Skeletal muscle tissue (tissue), 4 donors: ENCODE measurements around the gene VPS8. TPM values are rescaled to one million over a fixed set of nuclear protein-coding genes. Genes with fewer than 3 reads are reported as not detected.
"Not testable (repeated sequence)": the region's sequence is repeated elsewhere in the genome, so short reads cannot be mapped to it uniquely, and the experiment has no call there.

ENCODE experiments used
- H3K27ac ChIP-seq: one replicate; pipeline ENCODE4 v1.7.0; 2013; ENCODE audit warnings: mild to moderate bottlenecking, low read depth, low read length, inconsistent platforms
- H3K27me3 ChIP-seq, 3 donors: one replicate each; pipeline ENCODE4 v1.7.0; 2013; ENCODE audit warnings: low read length in 3 of 3; ENCODE audit not compliant: control insufficient read depth in 3 of 3, insufficient read depth in 3 of 3
- H3K36me3 ChIP-seq, 3 donors: one replicate each; pipeline ENCODE4 v1.7.0; 2013; ENCODE audit warnings: low read length in 3 of 3; ENCODE audit not compliant: control insufficient read depth in 3 of 3, insufficient read depth in 3 of 3
- H3K4me1 ChIP-seq, 3 donors: one replicate each; pipeline ENCODE4 v1.7.0; 2013; ENCODE audit warnings: low read length in 3 of 3, mild to moderate bottlenecking in 3 of 3; ENCODE audit not compliant: control insufficient read depth in 3 of 3, insufficient read depth in 3 of 3
- H3K4me3 ChIP-seq, 3 donors: one replicate each; pipeline ENCODE4 v1.7.0; 2013; ENCODE audit warnings: low read length in 3 of 3
- H3K9ac ChIP-seq, 3 donors: one replicate each; pipeline ENCODE4 v1.7.0; 2013; ENCODE audit warnings: low read length in 3 of 3, mild to moderate bottlenecking in 3 of 3, moderate library complexity in 2 of 3, low read depth in 1 of 3
- H3K9me3 ChIP-seq, 3 donors: one replicate each; pipeline ENCODE4 v1.7.0; 2013; ENCODE audit warnings: low read length in 3 of 3; ENCODE audit not compliant: control insufficient read depth in 3 of 3
- total RNA-seq: library from RNA; depleted of rRNA; stranded (reverse); fragments of >200 nt; gene quantifications from one replicate; pipeline ENCODE4 v1.2.3, GENCODE V29; 2014
- donor health status: Osteomylitis.

VPS8 gene
- total RNA-seq, 1 donor from 2014 or later, result 316 TPM

DNA sequence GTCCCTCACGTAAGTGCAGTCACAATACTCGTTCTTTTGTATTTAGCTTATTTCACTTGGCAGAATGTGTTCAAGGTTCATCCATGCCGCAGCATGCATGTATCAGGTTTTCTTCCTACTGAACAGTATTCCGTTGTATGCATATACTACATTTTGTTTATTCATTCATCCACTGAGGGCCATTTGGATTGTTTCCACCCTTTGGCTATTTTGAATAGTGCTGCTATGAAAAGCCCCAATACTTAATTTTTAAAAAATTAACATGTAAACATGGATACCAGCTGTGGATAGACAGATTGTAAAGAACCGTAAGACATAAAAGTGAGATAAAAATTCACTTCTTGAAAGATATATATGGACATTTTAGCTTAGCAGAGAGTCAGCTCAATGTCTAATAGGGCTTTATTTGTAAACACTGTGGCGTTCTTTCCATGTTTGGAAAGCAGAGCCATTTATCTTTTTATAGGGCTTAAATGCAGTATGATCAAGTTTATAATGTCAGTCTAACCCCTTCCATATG, 115.9 kb downstream of the VPS8 start:
- no peaks in the 10 kb centered on the region for H3K4me1 ChIP-seq
- no peak overlapping the region for H3K27ac ChIP-seq
- no peak overlapping the region for H3K4me3 ChIP-seq
- H3K27me3 ChIP-seq, result no peaks in the 10 kb centered on the region
- no peak overlapping the region for H3K9ac ChIP-seq
- H3K9me3 ChIP-seq, result no peaks in the 10 kb centered on the region
- peaks cover 11 to 60% (median 51%) of the 10 kb centered on the region in 3 donors for H3K36me3 ChIP-seq

DNA sequence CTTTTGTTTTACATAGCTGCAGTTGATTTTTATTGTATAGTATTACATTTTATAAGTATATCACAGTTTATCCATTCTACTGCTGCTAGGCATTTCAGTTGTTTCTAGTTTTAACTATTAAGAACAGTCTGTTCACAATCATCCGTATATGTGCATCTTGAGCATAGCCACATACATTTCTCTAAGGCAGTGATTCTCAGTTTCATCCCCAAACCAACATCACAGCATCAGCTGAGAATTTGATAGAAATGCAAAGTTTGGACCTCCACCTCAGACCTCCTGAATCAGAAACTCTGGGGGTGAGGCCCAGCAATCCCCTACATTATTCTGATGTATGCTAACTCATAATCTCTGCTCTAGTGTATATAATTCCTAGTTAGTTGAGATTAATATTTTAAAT, 120.8 kb downstream of the VPS8 start:
- H3K36me3 ChIP-seq, result peaks cover 2 to 42% (median 27%) of the 10 kb centered on the region in 3 donors

DNA sequence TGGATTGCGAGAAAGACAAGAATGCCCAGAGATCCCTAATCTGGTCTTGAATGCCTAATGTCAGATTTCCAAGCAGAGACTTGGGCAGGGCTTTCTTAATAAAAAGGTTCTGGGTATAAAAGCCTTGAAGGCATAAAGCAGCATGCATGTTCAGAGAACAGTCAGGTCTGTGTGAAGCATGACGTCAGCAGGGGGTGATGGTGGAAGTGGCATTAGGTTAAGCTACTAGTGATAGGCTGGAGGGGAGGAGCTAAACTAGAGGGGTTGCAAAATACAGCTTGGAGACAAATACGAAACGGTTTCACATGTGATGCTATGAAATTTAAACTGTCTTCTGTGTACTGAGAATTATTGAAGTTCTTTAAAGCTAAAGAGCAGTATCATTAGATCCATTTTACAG, 125.6 kb downstream of the VPS8 start:
- Histone ChIP-seq H3K9me3 (no peaks in the 10 kb centered on the region), H3K9ac (no peak overlapping the region), H3K27ac (no peak overlapping the region), H3K27me3 (no peaks in the 10 kb centered on the region), H3K36me3 (peaks cover 6 to 30% (median 29%) of the 10 kb centered on the region in 3 donors), H3K4me1 (no peaks in the 10 kb centered on the region), H3K4me3 (no peak overlapping the region)

More for the DNA sequence above, 120.8 kb downstream of the VPS8 start:
- H3K27ac ChIP-seq, result no peak overlapping the region
- H3K4me1 ChIP-seq, result no peaks in the 10 kb centered on the region
- H3K9me3 ChIP-seq, result no peaks in the 10 kb centered on the region
- no peak overlapping the region for H3K9ac ChIP-seq
- no peaks in the 10 kb centered on the region for H3K27me3 ChIP-seq
- H3K4me3 ChIP-seq, result no peak overlapping the region

DNA sequence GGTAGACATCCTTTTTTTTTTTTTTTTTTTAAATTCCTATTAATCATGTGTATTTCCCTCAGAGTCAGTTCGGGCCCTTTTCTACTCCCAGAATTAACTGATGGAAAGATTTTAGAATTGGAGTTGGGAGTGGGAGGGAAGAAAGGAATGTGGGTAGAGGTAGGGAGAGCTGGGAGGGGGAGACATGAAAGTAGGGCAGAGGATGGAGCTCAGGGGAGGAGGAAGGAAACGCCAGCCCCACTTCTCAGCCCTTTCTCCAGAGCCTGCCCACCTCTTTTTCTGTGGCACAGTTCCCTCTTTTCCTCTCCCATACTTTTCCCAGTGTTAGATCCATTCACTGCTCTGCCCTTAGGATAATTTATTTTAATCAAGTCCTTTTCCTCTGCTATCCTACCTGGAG, 129.4 kb downstream of the VPS8 start:
- Histone ChIP-seq H3K4me3 (no peak overlapping the region), H3K4me1 (no peaks in the 10 kb centered on the region), H3K9me3 (no peaks in the 10 kb centered on the region), H3K36me3 (peaks cover 7 to 34% (median 32%) of the 10 kb centered on the region in 3 donors), H3K27me3 (no peaks in the 10 kb centered on the region), H3K27ac (no peak overlapping the region), H3K9ac (no peak overlapping the region)

DNA sequence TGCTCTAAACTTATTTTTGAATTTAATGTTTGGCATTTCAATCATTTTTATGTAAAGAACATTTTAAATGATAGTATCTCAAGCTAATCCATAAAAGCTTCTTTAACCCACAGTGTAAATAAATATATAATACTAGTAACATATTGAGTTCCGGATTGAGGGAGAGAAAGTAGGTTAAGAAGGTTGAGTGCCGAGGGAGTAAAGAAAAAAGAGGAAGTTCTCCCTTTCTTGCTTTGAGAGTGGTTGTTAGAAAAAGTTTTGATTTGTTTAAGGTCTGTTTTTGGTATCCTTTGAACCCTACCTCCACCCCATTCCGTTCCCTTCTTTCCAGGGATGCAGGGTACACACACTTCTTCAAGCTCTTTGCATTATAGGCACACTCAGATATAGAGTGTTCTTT, 130.8 kb downstream of the VPS8 start:
- Histone ChIP-seq H3K4me3 (no peak overlapping the region), H3K4me1 (no peaks in the 10 kb centered on the region), H3K9me3 (no peaks in the 10 kb centered on the region), H3K36me3 (peaks cover 7 to 32% (median 32%) of the 10 kb centered on the region in 3 donors), H3K9ac (no peak overlapping the region), H3K27me3 (no peaks in the 10 kb centered on the region), H3K27ac (no peak overlapping the region)

DNA sequence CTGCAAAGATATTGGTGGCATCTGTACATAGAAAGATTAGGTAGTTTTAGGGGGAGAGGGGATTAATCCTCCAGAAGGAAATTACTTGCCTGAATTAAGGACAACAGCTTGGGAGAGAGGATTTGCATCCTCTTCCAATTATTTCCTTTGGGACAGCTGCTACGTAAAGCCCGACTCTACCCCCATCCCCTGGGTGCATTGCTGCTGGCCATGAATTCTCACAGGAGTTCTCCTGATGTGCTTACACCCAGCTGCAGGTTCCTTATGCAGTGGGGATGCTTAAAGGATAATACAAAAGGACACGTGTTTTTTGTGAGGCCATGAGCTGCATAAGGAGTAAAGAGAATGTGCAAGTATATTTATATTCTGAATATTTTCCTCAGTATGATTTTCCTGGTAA, 132.3 kb downstream of the VPS8 start:
- H3K4me1 ChIP-seq, result no peaks in the 10 kb centered on the region
- no peaks in the 10 kb centered on the region for H3K9me3 ChIP-seq
- no peak overlapping the region for H3K9ac ChIP-seq
- no peak overlapping the region for H3K4me3 ChIP-seq
- no peak overlapping the region for H3K27ac ChIP-seq
- no peaks in the 10 kb centered on the region for H3K27me3 ChIP-seq
- H3K36me3 ChIP-seq, result peaks cover 5 to 33% (median 32%) of the 10 kb centered on the region in 3 donors

DNA sequence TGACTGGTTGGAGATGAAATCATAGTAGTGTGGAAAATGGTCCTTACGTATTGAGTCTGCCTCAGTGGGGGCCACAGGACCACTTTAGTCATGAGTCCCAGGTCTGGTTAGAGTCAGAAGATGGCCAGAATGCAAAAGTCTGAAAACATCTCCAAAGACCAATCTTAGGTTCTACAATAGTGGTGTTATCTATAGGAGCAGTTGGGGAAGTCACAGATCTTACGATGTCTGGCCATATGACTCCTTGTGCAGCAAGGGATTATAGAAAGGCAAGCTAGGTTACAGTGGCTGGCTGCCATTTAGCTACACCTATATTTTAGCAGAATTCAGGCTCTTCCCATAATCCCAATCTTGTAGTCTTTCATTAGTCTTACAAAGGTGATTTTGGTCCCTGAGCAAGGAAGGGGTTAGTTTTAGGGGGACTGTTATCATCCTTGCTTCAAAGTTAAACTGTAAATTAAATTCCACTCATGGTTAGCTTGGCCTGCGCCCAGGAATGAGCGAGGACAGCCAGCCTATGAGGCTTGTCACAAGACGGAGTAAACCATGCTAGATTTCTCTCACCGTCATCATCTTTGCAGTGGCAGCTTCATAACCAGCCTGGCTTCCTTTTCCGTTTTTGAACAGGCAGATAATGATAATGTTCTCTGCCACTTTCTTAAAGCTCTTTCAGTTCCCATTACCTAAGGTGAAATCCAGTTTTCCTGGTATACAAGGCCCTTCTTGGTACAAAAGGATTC, 134.1 kb downstream of the VPS8 start:
- H3K4me1 ChIP-seq, result no peaks in the 10 kb centered on the region
- H3K9me3 ChIP-seq, result no peaks in the 10 kb centered on the region
- H3K27ac ChIP-seq, result no peak overlapping the region
- no peak overlapping the region for H3K9ac ChIP-seq
- H3K36me3 ChIP-seq, result peaks cover 2 to 30% (median 27%) of the 10 kb centered on the region in 3 donors
- H3K27me3 ChIP-seq, result no peaks in the 10 kb centered on the region
- H3K4me3 ChIP-seq, result no peak overlapping the region

DNA sequence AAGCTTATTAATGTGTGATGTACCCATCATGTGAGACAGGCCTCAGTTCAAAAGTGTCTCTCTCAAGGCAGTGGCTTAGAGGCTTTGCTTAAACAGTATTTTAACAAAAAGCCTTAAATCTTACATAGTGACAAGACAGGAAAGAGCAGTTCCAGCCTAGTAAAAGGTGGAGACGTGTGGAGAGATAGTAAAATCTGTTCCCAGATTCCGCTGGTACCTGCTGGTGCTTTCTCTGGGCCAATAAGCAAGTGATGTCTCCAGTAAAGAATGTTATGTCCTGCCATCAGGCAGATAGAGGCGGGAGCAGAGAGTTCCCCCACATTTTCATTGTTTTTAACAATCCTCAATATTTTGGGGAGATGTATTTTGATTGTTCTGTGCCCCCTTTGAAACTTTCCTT, 135.0 kb downstream of the VPS8 start:
- H3K27me3 ChIP-seq, result no peaks in the 10 kb centered on the region
- peaks cover 2 to 26% (median 23%) of the 10 kb centered on the region in 3 donors for H3K36me3 ChIP-seq
- H3K9ac ChIP-seq, result no peak overlapping the region
- no peak overlapping the region for H3K27ac ChIP-seq
- H3K4me3 ChIP-seq, result no peak overlapping the region
- no peaks in the 10 kb centered on the region for H3K9me3 ChIP-seq
- no peaks in the 10 kb centered on the region for H3K4me1 ChIP-seq

DNA sequence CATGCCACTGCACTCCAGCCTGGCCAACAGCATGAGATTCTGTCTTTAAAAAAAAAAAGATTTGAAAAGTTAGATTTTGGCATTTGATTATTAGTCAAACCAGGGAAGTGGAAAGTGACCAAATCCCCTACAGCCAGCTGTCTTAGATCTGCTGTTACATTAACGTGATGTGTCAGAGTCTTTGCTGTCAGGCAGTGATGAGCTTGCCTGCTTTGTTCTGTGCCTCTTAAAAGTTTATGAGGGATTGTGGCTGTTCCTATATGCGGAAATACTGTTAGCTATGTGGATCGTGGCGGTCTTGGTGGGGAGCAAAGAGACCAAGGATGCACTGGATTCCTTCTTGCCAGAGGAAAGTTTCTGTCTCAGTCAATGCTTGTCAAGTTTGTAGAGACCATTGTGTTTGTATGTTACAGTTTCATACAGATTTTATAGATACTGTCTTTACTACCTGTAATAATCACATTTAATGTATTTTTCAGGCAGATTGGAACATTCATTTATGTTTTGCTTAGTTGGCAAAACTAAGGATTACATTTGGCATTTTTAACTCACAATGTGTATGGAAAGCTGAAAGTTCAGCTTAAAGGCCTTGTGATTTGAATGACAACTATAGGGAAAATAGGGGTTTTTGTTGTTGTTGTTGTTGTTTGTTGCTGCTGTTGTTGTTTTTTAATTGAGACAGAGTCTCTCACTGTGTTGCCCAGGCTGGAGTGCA, 137.4 kb downstream of the VPS8 start:
- no peaks in the 10 kb centered on the region for H3K27me3 ChIP-seq
- no peak overlapping the region for H3K27ac ChIP-seq
- H3K4me1 ChIP-seq, result no peaks in the 10 kb centered on the region
- no peak overlapping the region for H3K9ac ChIP-seq
- H3K4me3 ChIP-seq, result no peak overlapping the region
- H3K9me3 ChIP-seq, result no peaks in the 10 kb centered on the region
- peaks cover 0 to 22% (median 15%) of the 10 kb centered on the region in 3 donors for H3K36me3 ChIP-seq

DNA sequence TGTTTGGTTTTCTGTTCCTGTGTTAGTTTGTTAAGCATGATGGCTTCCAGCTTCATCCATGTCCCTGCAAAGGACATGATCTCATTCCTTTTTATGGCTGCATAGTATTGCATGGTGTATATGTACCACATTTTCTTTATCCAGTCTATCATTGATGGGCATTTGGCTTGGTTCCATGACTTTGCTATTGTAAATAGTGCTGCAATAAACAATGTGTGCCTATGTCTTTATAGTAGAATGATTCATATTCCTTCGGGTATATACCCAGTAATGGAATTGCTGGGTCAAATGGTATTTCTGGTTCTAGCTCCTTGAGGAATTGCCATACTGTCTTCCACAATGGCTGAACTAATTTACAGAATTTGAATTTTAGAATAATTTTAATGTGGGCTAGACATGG, 138.8 kb downstream of the VPS8 start:
- H3K4me3 ChIP-seq, H3K9me3 ChIP-seq, H3K4me1 ChIP-seq, H3K27me3 ChIP-seq, H3K9ac ChIP-seq, H3K27ac ChIP-seq: not testable (repeated sequence)
- peaks cover 0 to 13% (median 9%) of the 10 kb centered on the region in 3 donors for H3K36me3 ChIP-seq
